K562 (cell line): ENCODE measurements around the gene SHANK1. TPM values are rescaled to one million over a fixed set of nuclear protein-coding genes. Genes with fewer than 3 reads are reported as not detected.

Experiments used
- ATAC-seq: fragments of 200-7000 bp; cut with Tn5 transposase; 3 replicates; pipeline ENCODE4 v1.9.1; 2020; ENCODE audit warnings: moderate library complexity
- BruUV-seq: library from RNA; stranded (reverse); fragments of 400-500 nt; replicated peaks from 2 replicates; lab custom pipeline; 2021; lab: Mats Ljungman, UMichigan
- CTCF ChIA-PET: fragments of 300-600 bp; formaldehyde crosslinking; extraction: SDS; loops from one replicate; lab custom pipeline; 2021; ENCODE audit warnings: low intra/inter-chr PET ratio; lab: Yijun Ruan, JAX
- POLR2A ChIA-PET: fragments of 300-600, 350-650 bp; sonication (Branson Sonifier 250); formaldehyde crosslinking; extraction: SDS; loops from one replicate; lab custom pipeline; 2021; ENCODE audit warnings: antibody characterized with exemption, inconsistent platforms; lab: Yijun Ruan, JAX
- DNase-seq, 4 experiments: peaks; one replicate each; pipeline versions ENCODE4 v3.0.0 to v3.0.0-alpha.2; 2011 to 2018; ENCODE audit warnings: low spot score in 3 of 4, mixed read lengths in 3 of 4; ENCODE audit errors: extremely low read depth in 1 of 4
- FAIRE-seq: peaks from 2 replicates; lab custom pipeline; 2011; peaks lifted over from hg19 to GRCh38; lab: Jason Lieb, UNC
- H2AFZ ChIP-seq: 2 replicates; pipeline ENCODE4 v1.6.0; 2011; ENCODE audit warnings: low read depth, low read length, control low read depth, inconsistent platforms
- H3K27ac ChIP-seq: fragments of 200-600 bp; 3 replicates; pipeline ENCODE4 v1.8.0; 2011; ENCODE audit warnings: low read depth, mild to moderate bottlenecking, control low read depth, inconsistent platforms, low read length, moderate library complexity, mixed read lengths; ENCODE audit errors: extremely low read depth
- H3K27me3 ChIP-seq, 2 experiments: fragments of 300-600 bp in 1 of 2; 2 replicates in 1 of 2; 3 replicates in 1 of 2; pipeline versions ENCODE4 v1.6.0 to v1.8.0; 2011; ENCODE audit warnings: inconsistent platforms in 2 of 2, low read length in 2 of 2, mild to moderate bottlenecking in 1 of 2, mixed read lengths in 1 of 2, moderate library complexity in 1 of 2; ENCODE audit not compliant: control insufficient read depth in 2 of 2, insufficient read depth in 2 of 2
- H3K36me3 ChIP-seq: fragments of 300-600 bp; 3 replicates; pipeline ENCODE4 v1.8.0; 2011; ENCODE audit warnings: mild to moderate bottlenecking, low read length, inconsistent platforms; ENCODE audit not compliant: control insufficient read depth, insufficient read depth
- H3K4me1 ChIP-seq, 2 experiments: fragments of 200-600 bp in 1 of 2; replicated peaks in 1 of 2; 2 replicates in 1 of 2; 3 replicates in 1 of 2; pipeline versions ENCODE4 v1.5.1 to v1.8.0; 2011; ENCODE audit warnings: inconsistent platforms in 2 of 2, low read length in 2 of 2, mild to moderate bottlenecking in 1 of 2, mixed read lengths in 1 of 2, moderate library complexity in 1 of 2; ENCODE audit not compliant: control insufficient read depth in 2 of 2, insufficient read depth in 2 of 2
- H3K4me2 ChIP-seq: 2 replicates; pipeline ENCODE4 v1.6.1; 2011; ENCODE audit warnings: low read length, control low read depth, inconsistent platforms, mixed read lengths; ENCODE audit not compliant: insufficient read depth
- H3K4me3 ChIP-seq: fragments of 200-600 bp; sonication (generic), shearing (Covaris generic); 2 replicates; pipeline ENCODE4 v1.5.1; 2016; ENCODE audit warnings: control low read depth, inconsistent platforms
- H3K79me2 ChIP-seq: fragments of 200-600 bp; 3 replicates; pipeline ENCODE4 v1.8.0; 2011; ENCODE audit warnings: low read length, inconsistent platforms; ENCODE audit not compliant: control insufficient read depth, insufficient read depth
- H3K9ac ChIP-seq, 2 experiments: 2 replicates each; pipeline versions ENCODE4 v1.6.0 to v1.6.1; 2011; ENCODE audit warnings: low read depth in 2 of 2, low read length in 2 of 2, control low read depth in 1 of 2, inconsistent platforms in 1 of 2, mild to moderate bottlenecking in 1 of 2, mixed read lengths in 1 of 2; ENCODE audit not compliant: insufficient read depth in 1 of 2
- H3K9me1 ChIP-seq: one replicate; pipeline ENCODE4 v1.6.0; 2011; ENCODE audit warnings: inconsistent platforms, mild to moderate bottlenecking, low read length, moderate library complexity; ENCODE audit not compliant: control insufficient read depth, insufficient read depth
- H3K9me3 ChIP-seq: replicated peaks from 2 replicates; pipeline ENCODE4 v1.5.1; 2011; ENCODE audit warnings: low read depth, low read length, inconsistent platforms; ENCODE audit not compliant: control insufficient read depth, insufficient read depth
- H4K20me1 ChIP-seq: replicated peaks from 2 replicates; pipeline ENCODE4 v1.6.1; 2011; ENCODE audit warnings: low read length, inconsistent platforms, mixed read lengths; ENCODE audit not compliant: control insufficient read depth, insufficient read depth
- CBX3 ChIP-seq, 2 experiments: IDR thresholded peaks; 1 replicate in 1 of 2; 2 replicates in 1 of 2; pipeline ENCODE4 v1.6.1; 2012; ENCODE audit warnings: inconsistent platforms in 2 of 2, low read length in 2 of 2, borderline replicate concordance in 1 of 2, control low read depth in 1 of 2
- CBX5 ChIP-seq: IDR thresholded peaks from 2 replicates; pipeline ENCODE4 v1.6.1; 2014; ENCODE audit warnings: low read depth, borderline replicate concordance
- EGR1 ChIP-seq: fragments of 450-650 bp; conservative IDR thresholded peaks from 2 replicates; pipeline ENCODE4 v1.6.1; 2017; ENCODE audit warnings: mild to moderate bottlenecking
- NRF1 ChIP-seq, 2 experiments: fragments of 450-650 bp; IDR thresholded peaks in 1 of 2; conservative IDR thresholded peaks in 1 of 2; 2 replicates each; pipeline ENCODE4 v1.6.1; 2014; ENCODE audit warnings: mild to moderate bottlenecking in 2 of 2
- POLR2A ChIP-seq: fragments of 450-650 bp; conservative IDR thresholded peaks from 2 replicates; pipeline ENCODE4 v1.6.1; 2016
- RUNX1 ChIP-seq: sonication (generic); IDR thresholded peaks from 2 replicates; pipeline ENCODE4 v1.6.1; 2016; ENCODE audit warnings: antibody characterized with exemption, low read depth
- TRIM28 ChIP-seq: fragments of 450-650 bp; IDR thresholded peaks from 2 replicates; pipeline ENCODE4 v1.6.1; 2017
- ZNF133 ChIP-seq: fragments of 250-450 bp; sonication (Bioruptor Pico); IDR thresholded peaks from 2 replicates; pipeline ENCODE4 v1.4.0; 2020; ENCODE audit warnings: mild to moderate bottlenecking
- ZNF41 ChIP-seq: fragments of 250-450 bp; sonication (Bioruptor Pico); conservative IDR thresholded peaks from 2 replicates; pipeline ENCODE4 v1.4.0; 2020; ENCODE audit warnings: mild to moderate bottlenecking
- ZNF830 ChIP-seq: fragments of 250-450 bp; sonication (Bioruptor Pico); IDR thresholded peaks from 2 replicates; pipeline ENCODE4 v1.5.0; 2021; ENCODE audit warnings: mild to moderate bottlenecking
- WGBS: fragments of 100-300 bp; shearing (Covaris generic); methylation state at CpG from one replicate; pipeline ENCODE4 v1.1.6; 2016; ENCODE audit warnings: low coverage, mixed read lengths; ENCODE audit not compliant: insufficient coverage; ENCODE audit errors: missing lambda C conversion rate; 5-methylcytosine and 5-hydroxymethylcytosine counted together
- in situ Hi-C: fragments of 300-500 bp; cut with MboI; formaldehyde crosslinking; loops from 4 replicates; pipeline ENCODE4 v1.15.0; 2018; ENCODE audit warnings: inconsistent platforms, mixed read lengths
- intact Hi-C: fragments of 100-400 bp; cut with micrococcal nuclease; formaldehyde crosslinking; loops from 2 replicates; pipeline ENCODE4 v1.14.2; 2022
- polyA plus RNA-seq, 8 experiments: library from polyadenylated mRNA; depleted of rRNA in 4 of 8; stranded (reverse) in 5 of 8; unstranded in 3 of 8; fragments of >200 nt; fragmentation: Nextera tagmentation in 2 of 8; fragmentation: Illumina TruSeq in 1 of 8; extraction: Ambion mirVana in 2 of 8; extraction: Trizol in 1 of 8; gene quantifications; 2 replicates each; pipeline versions ENCODE4 v1.2.1 to v1.2.3, GENCODE V29; 2011 to 2014; ENCODE audit warnings: inconsistent platforms in 1 of 8, missing spikeins in 1 of 8
- total RNA-seq, 7 experiments: library from RNA; depleted of rRNA in 6 of 7; stranded (reverse); fragments of >200 nt in 6 of 7; fragmentation: Illumina TruSeq in 2 of 7; extraction: Trizol in 2 of 7; gene quantifications; 2 replicates each; pipeline versions ENCODE4 v1.2.1 to v1.2.3, GENCODE V29; 2011 to 2021; ENCODE audit warnings: low replicate concordance in 1 of 7

SHANK1 gene
- total and polyA plus RNA-seq, 9 of the 15 experiments (the other 6 are each of a cell fraction or from before 2014, with no cell fraction given), result 0.33 to 1.3 (median 0.55) TPM; not detected in 2

DNA sequence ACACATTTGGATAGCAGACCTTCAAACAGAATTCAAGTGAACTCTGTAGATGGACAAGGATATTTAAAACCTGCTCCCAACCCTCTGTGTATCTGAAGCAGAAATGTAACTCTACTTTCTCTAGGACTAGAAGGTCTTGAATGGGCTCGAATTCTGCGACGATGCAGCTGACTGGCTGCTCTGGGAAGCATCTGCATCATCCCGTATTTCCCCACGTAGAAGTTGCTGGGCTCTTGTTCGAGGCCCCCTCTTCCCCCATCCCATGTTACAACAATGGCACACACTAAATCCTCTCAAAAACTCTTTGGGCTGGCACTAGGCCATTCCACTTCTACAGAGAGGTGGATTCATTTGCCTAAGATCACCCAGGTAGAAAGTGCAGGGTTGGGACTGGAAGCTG, 55.4 kb downstream of the SHANK1 start:
- H3K27me3 ChIP-seq, result peaks cover 0 to 5% of the 10 kb centered on the region in 2 experiments; a peak in 2 of 5 replicates
- peaks cover 1% of the 10 kb centered on the region; the same call in 1 of the 3 replicates for H3K79me2 ChIP-seq
- FAIRE-seq (no peak), DNase-seq (no peak), ATAC-seq (no peak)
- no peaks in the 10 kb centered on the region for H3K9me1 ChIP-seq
- WGBS, result 67% methylated on average over 6 of the region's 6 CpGs
- no peaks in the 10 kb centered on the region for H3K36me3 ChIP-seq
- no peak overlapping the region for H2AFZ ChIP-seq
- no peak overlapping the region for H3K4me2 ChIP-seq
- ChIA-PET CTCF (interaction anchor here (0.7 to 0.8 kb wide), 2 partner anchors 108 to 120 kb away, joined by 4 to 5 read pairs; no protein-coding TSS in a partner anchor), POLR2A (interaction anchor here (0.6 kb wide), 1 partner anchor 179 kb away, joined by 3 read pairs; no protein-coding TSS in a partner anchor)
- BruUV-seq, result no TSS peak
- H3K9ac ChIP-seq, result no peak overlapping the region
- H3K4me3 ChIP-seq, result no peak overlapping the region
- H3K27ac ChIP-seq, result no peak overlapping the region
- TF ChIP-seq CBX3 (IDR thresholded peaks at IDR 0.05; ENCODE audit: borderline replicate concordance in 1 of 2, low read length in 2 of 2) (peak in 1 of 2 experiments; percentile 87; a peak in 2 of 3 replicates), NRF1 (conservative IDR thresholded peaks at IDR 0.05 in 1 of 2, IDR thresholded peaks at IDR 0.05 in 1 of 2) (no peak), RUNX1 (no peak), POLR2A (no peak), ZNF133 (no peak), ZNF830 (CRISPR knock-in tag) (no peak), ZNF41 (CRISPR knock-in tag) (no peak), TRIM28 (peak; percentile 68; the same call in 1 of the 2 replicates), CBX5 (peak; percentile 79; the same call in 1 of the 2 replicates), EGR1 (no peak)
- in situ Hi-C loops (no loop called here), intact Hi-C loops (no loop called here)
- H4K20me1 ChIP-seq, result peaks cover 2% of the 10 kb centered on the region; the same call in 1 of the 2 replicates
- peaks cover 0 to 55% of the 10 kb centered on the region in 2 experiments; a peak in 4 of 5 replicates for H3K4me1 ChIP-seq
- peaks cover 9% of the 10 kb centered on the region for H3K9me3 ChIP-seq
